Mesodermal cell (in vitro differentiated cells): ENCODE data around the gene SEC62. TPM values are rescaled to one million over a fixed set of nuclear protein-coding genes. Genes with fewer than 3 reads are reported as not detected.

ENCODE experiments used
- H3K27ac ChIP-seq: 2 replicates; pipeline ENCODE4 v1.7.0; 2013; ENCODE audit warnings: mild to moderate bottlenecking, low read depth, low read length, moderate library complexity; ENCODE audit not compliant: severe bottlenecking
- H3K36me3 ChIP-seq: 2 replicates; pipeline ENCODE4 v1.7.1; 2013; ENCODE audit warnings: mild to moderate bottlenecking, low read length, moderate library complexity; ENCODE audit not compliant: control insufficient read depth, insufficient read depth
- H3K4me1 ChIP-seq: one replicate; pipeline ENCODE4 v1.7.1; 2013; ENCODE audit warnings: mild to moderate bottlenecking, low read length; ENCODE audit not compliant: insufficient read depth, control insufficient read depth, poor library complexity, severe bottlenecking
- H3K4me3 ChIP-seq: 2 replicates; pipeline ENCODE4 v1.7.0; 2013; ENCODE audit warnings: low read length, control low read depth, mild to moderate bottlenecking; ENCODE audit not compliant: insufficient read depth, poor library complexity, severe bottlenecking; ENCODE audit errors: extremely low read depth
- H3K9me3 ChIP-seq: 2 replicates; pipeline ENCODE4 v1.7.1; 2013; ENCODE audit warnings: mild to moderate bottlenecking, low read length, moderate library complexity; ENCODE audit not compliant: control insufficient read depth
- WGBS, 2 experiments: methylation state at CpG; one replicate each; pipeline ENCODE4 v1.1.5; 2013; ENCODE audit warnings: missing lambda C conversion rate in 2 of 2; ENCODE audit not compliant: insufficient coverage in 2 of 2; 5-methylcytosine and 5-hydroxymethylcytosine counted together
- polyA plus RNA-seq, 2 experiments: library from polyadenylated mRNA; stranded (reverse); fragments of 50-300 nt; gene quantifications; one replicate each; pipeline ENCODE4 v1.2.3, GENCODE V29; 2013

SEC62 gene
- 58.9 TPM for polyA plus RNA-seq (2013, experiment 1 of 2)
- polyA plus RNA-seq (2013, experiment 2 of 2): 74.6 TPM

- 0 to 9% methylated on average over 11 to 26 of the region's 37 CpGs for WGBS, 2 experiments
- Histone ChIP-seq H3K4me1 (no peaks in the 10 kb centered on the region), H3K27ac (peak within 1 kb of the TSS; percentile 94), H3K9me3 (no peaks in the 10 kb centered on the region), H3K4me3 (peak within 1 kb of the TSS; percentile 70), H3K36me3 (peaks cover 14% of the 10 kb centered on the region)
Observed at GRCh38 chr3:169966428-169966950, at the start of gene SEC62. SEC62 (plus strand) TSS chr3:169966807; CDS start chr3:169966823, 16 bp downstream.

GRCh38 chr3:169923189-169923588 lies 43.4 kb upstream of the SEC62 start:
- Histone ChIP-seq H3K9me3 (no peaks in the 10 kb centered on the region), H3K27ac (no peak overlapping the region), H3K4me3 (no peak overlapping the region), H3K36me3 (no peaks in the 10 kb centered on the region), H3K4me1 (no peaks in the 10 kb centered on the region)
- 69 to 77% methylated on average over 6 to 8 of the region's 8 CpGs for WGBS, 2 experiments

GRCh38 chr3:169923831-169924230 lies 42.8 kb upstream of the SEC62 start:
- Histone ChIP-seq H3K27ac (no peak overlapping the region), H3K36me3 (no peaks in the 10 kb centered on the region), H3K4me3 (no peak overlapping the region), H3K9me3 (no peaks in the 10 kb centered on the region), H3K4me1 (no peaks in the 10 kb centered on the region)
- 89 to 100% methylated on average over 1 of the region's 1 CpG for WGBS, 2 experiments

GRCh38 chr3:169929830-169930519 lies 36.6 kb upstream of the SEC62 start:
- no peak overlapping the region for H3K4me3 ChIP-seq
- no peaks in the 10 kb centered on the region for H3K4me1 ChIP-seq
- H3K27ac ChIP-seq: no peak overlapping the region
- WGBS, 2 experiments: 100% methylated on average over 2 of the region's 3 CpGs; no CpG with 5 or more reads in 1 of the 2 experiments
- no peaks in the 10 kb centered on the region for H3K9me3 ChIP-seq
- H3K36me3 ChIP-seq: no peaks in the 10 kb centered on the region

- no peaks in the 10 kb centered on the region for H3K9me3 ChIP-seq
- H3K27ac ChIP-seq: no peak overlapping the region
- H3K36me3 ChIP-seq: no peaks in the 10 kb centered on the region
- WGBS, 2 experiments: 90% methylated on average over 2 of the region's 3 CpGs; no CpG with 5 or more reads in 1 of the 2 experiments
- no peak overlapping the region for H3K4me3 ChIP-seq
- no peaks in the 10 kb centered on the region for H3K4me1 ChIP-seq
Observed at GRCh38 chr3:169930843-169931242, 35.8 kb upstream of the SEC62 start.

- Histone ChIP-seq H3K9me3 (no peaks in the 10 kb centered on the region), H3K27ac (no peak overlapping the region), H3K4me3 (no peak overlapping the region), H3K4me1 (no peaks in the 10 kb centered on the region), H3K36me3 (no peaks in the 10 kb centered on the region)
- 82 to 87% methylated on average over 7 to 8 of the region's 14 CpGs for WGBS, 2 experiments
Observed at GRCh38 chr3:169931747-169932520, 34.7 kb upstream of the SEC62 start.

- Histone ChIP-seq H3K27ac (no peak overlapping the region), H3K9me3 (no peaks in the 10 kb centered on the region), H3K4me3 (no peak overlapping the region), H3K36me3 (no peaks in the 10 kb centered on the region), H3K4me1 (no peaks in the 10 kb centered on the region)
- WGBS, 2 experiments: no CpG with 5 or more reads among the region's 1 CpG
Observed at GRCh38 chr3:169939320-169939719, 27.3 kb upstream of the SEC62 start.

GRCh38 chr3:169939751-169940150 lies 26.9 kb upstream of the SEC62 start:
- 81 to 92% methylated on average over 4 to 5 of the region's 5 CpGs for WGBS, 2 experiments
- no peaks in the 10 kb centered on the region for H3K36me3 ChIP-seq
- no peak overlapping the region for H3K27ac ChIP-seq
- H3K4me1 ChIP-seq: no peaks in the 10 kb centered on the region
- H3K4me3 ChIP-seq: no peak overlapping the region
- H3K9me3 ChIP-seq: no peaks in the 10 kb centered on the region

GRCh38 chr3:169940470-169941181 lies 26.0 kb upstream of the SEC62 start:
- 83 to 100% methylated on average over 1 of the region's 6 CpGs for WGBS, 2 experiments
- Histone ChIP-seq H3K9me3 (no peaks in the 10 kb centered on the region), H3K4me3 (no peak overlapping the region), H3K36me3 (no peaks in the 10 kb centered on the region), H3K27ac (no peak overlapping the region), H3K4me1 (no peaks in the 10 kb centered on the region)

- H3K36me3 ChIP-seq: no peaks in the 10 kb centered on the region
- no peaks in the 10 kb centered on the region for H3K9me3 ChIP-seq
- 86 to 97% methylated on average over 7 of the region's 7 CpGs for WGBS, 2 experiments
- H3K4me3 ChIP-seq: no peak overlapping the region
- no peak overlapping the region for H3K27ac ChIP-seq
- no peaks in the 10 kb centered on the region for H3K4me1 ChIP-seq
Observed at GRCh38 chr3:169945313-169945712, 21.3 kb upstream of the SEC62 start.
